DMS53 (cell line): Measurements from ENCODE around the gene IMPA2.

Experiments used
- DNase-seq: peaks from one replicate; lab custom pipeline; 2025; lab: John Stamatoyannopoulos, UW

IMPA2 gene

DNA sequence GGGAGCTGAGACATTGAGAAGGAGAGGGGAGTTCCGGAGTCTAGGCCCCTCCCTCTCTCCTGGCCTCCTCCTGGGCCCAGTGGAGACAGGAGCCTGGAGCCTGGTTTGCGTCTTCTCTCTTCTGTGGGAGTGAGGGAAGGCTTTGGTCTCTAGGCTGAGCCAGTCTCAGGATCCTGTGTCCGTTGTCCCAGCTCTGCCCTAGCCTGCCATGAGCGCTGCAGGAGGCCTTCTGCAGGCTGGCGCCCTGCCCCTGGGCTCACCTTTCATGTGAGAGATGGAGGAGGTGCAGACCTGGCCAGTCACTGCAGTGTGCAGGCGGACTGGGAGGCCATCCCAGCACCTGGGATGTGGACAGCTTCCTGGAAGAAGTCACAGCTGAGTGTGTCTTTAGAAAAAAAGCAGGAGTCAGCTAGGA is 8.7 kb downstream of the IMPA2 start:
- peak; percentile 86 for DNase-seq

DNA sequence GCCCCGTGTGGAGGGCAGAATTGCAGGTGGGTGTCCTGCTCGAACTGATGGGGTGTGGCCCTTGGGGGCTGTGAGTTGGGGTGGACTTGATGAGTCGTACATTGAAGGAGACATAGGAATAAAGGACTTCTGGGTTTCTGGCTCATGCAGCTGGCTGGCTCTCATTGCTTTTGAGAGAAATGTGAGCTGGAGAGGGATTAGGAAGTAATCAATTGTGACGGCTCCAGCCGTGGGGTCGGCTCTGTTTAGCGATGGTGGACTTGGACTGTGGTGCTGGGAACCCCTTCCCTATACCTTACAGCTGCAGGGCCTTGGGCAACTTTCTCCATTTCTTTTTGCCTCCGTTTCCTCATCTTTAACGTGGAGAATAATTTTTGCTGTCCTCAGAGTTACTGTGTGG is 9.2 kb downstream of the IMPA2 start:
- DNase-seq: peak; percentile 43

DNA sequence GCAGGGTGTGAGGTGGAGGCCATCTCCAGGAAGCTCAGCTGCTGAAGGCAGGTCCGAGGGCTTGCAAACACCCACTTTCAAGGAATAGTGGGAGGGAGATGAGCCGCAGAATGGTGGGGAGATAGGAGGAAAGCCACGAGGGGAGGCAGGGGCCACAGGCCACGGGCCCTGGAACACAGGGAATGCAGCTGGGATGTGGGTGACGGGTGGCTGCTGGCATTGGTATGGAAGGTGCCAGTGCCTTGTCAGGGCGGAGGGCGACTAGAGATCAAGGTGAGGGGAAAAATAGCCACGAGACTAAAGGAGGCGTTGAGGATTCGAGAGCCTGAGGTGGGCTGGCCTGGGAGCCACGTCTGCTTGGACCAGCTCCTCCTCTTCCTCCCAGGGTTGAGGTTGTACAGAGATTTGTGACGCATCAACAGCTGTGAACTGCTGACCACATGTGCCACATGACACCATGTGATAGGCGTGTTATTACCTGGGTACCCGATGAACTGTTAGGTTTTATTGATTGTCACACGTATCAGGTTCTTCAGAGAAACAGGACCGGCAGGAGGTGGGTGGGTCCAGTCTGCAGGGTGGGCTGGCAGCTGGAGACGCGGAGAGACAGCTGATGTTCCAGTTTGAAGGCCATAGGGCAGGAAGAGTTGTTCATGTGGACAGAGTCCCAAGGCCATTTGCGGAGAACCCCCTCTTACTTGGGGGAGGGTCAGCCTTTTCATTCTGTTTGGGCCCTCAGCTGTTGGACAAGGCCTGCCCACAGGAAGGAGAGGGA is 9.9 kb downstream of the IMPA2 start:
- no peak for DNase-seq

DNA sequence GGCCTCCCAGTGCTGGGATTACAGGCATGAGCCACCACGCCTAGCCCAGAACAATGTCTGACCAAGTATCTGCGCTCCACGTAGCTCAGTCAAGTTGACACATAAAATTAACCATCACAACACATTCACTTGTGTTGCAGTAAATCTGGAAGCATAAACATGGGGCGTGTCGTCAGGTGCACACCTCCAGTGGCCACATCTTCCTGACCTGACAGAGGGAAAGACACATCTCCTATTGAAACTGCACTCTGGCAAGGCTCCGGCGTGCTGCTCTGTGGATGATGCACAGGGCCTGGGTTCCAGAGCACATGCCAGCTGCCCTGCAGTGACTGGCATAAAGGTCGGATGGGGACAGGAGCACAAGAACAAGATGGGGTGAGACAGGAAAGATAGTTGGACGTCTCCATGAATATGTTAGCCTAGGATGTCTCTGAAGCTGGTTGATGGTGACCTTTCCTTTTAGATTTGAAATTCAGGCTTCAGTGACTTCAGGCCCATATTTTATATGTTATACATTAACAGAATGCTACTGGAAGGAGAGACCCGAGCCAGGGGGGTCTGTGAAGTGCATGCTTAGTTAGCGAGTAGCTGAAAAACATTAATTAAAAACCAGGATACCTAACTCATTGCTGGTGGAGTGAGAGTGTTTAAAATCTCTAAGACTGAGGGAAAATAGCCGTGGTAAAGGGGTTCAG is 10.9 kb downstream of the IMPA2 start:
- DNase-seq: no peak

DNA sequence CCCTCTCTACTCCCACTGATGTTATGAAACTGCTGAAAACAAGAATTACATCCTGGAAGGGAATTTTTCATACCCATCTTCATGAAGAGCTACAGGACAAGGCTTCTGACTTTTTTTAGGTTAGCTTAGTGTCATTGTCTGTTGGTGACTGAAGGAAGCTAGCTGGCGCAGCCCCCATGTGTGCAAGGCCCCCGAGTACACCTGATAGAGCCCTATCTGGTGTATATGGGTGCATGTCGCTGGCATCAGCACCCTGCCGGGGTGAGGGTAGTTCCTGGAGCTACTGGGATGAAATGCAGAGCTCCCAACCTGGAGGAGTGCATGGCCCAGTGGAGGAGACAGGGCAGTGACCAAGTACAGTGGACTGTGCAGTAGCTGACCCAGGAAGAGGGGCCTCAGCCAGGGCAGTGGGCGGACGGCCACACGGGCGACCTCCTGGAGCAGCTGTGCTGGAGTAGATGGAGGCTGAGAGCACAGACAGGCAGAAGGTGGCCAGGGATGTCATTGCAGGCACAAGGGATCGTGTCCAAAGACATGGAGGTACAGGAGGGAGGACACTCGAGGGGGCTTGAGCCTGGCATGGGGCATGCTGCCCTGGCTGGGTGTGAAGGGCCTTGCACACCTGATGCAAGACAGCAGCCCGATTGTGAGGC is 12.1 kb downstream of the IMPA2 start:
- no peak for DNase-seq

DNA sequence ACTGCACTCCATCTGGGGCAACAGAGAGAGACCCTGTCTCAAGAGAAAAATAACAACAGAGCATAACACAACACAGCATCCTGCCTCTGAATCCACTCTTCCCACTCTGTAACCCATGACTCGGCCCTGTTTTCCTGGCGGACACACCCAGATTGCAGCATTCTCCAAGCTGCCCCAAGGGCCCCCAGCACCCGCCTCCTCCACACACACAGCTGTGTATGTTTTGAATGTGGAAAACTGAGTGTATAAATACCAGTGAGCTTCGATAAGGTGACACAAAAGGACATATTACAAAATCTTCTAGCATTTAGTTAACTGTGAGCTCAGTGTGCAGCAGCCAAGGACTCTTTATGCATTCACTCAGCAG is 13.0 kb downstream of the IMPA2 start:
- peak; percentile 82 for DNase-seq

DNA sequence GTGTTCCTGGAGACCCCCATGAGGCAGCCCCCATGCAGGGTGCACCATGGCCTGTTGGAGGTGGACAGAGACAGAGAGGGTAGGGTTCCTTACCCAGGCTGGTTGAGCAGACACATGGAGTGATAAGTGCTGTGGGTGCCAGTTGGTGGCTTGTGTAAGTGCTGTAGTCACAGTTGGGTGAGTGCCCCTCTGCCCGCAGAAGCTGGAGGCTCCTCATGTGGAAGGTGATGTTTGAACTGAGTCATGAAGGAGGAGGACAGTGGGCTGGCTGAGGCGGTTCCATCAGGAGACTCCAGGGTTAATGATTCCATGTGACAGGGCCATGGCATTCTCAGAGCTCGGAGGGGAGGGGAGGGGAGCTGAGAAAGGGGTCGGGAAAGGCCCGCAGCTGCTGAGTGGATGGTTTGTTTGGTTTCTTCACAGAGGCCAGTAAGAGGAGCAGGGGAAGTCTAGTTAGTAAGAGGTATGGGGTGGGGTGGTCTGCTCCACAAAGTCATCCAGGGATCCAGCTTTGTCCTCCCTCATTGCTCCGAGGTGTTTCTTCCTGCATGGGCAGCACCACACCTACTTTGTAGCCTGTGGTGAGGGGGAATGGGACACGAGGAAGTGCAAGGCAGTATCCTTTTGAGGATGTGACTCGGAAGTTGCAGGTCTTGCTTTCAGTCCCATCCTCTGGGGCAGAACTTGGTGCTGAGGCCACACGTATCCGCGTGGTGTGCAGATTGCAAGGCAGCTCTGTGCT is 13.6 kb downstream of the IMPA2 start:
- peak; percentile 95 for DNase-seq

DNA sequence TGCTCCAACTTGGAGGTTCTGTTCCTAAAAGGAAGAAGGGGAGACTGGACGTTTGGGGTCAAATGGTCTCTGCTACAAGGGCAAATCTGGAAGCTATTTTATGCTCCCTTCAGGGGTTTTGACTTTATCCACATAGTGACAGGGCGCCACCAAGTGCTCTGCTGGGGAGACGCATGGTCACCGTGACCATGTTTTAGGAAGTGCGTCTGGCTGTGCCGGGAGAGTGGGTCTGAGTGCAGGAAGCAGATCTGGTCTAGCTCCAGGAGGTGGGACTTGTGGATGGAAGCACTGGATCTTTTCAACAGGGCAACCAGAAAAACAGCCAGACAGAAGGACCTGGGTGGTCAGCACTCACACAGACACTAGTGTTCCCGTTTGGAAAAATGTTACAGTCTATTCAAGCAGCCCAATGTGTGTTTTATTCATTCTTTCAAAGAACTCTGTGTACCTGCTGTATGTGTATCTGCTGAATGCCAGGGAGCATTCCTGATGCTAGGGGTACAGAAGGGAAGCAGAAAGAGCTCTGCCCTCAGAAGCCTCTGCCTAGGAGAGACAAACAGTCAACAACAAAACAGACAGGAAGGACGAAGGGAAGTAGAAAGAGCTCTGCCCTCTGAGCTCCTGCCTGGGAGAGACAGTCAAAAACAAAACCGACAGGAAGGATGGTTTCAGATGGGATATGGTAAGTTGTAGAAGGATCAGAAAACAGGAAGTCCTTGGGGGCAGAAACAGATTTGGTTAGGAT is 14.3 kb downstream of the IMPA2 start:
- peak; percentile 95 for DNase-seq

DNA sequence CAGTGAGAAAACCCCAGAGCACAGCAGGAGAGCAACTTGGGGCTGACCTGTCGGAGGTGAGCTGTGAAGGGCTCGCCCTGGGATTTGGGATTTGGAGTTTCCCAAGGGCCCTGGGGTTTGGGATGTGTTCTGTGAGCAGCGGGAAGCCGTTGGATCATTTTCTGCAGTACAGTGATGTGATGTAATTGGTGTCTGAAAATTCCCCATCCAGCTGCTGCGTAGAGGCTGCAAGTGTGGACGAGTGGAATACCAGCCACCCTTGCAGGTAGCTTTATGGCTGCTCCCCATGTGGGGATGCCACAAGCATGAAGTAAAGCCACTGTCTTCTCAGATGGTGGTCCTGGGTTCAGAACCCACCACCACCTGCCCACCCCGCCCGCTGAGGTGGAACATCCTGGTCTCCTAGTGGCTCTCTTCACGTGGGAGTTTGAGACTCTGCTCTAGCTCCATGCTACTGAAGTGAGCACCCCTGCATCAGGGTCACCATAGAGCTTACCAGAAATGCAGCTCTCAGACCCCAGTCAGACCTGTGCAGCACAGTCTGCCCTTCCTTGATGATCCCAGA is 15.0 kb downstream of the IMPA2 start:
- DNase-seq: no peak

DNA sequence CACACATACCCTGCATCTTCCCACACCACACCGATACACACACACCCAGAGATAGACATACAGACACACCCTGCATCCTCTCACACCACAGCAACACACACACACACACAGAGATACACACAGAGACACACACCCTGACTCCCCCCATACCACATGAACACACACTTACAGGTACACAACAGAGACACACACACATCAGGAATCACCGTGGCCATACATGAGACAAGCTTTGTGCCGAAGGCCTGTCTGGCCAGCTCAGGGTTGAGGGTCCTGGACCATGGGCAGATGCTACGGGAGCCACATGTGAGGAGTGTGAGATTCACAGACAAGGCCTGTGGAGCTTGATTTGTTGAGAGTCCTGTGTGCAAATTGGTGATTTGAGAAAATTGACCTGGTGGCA is 15.6 kb downstream of the IMPA2 start:
- no peak for DNase-seq

DNA sequence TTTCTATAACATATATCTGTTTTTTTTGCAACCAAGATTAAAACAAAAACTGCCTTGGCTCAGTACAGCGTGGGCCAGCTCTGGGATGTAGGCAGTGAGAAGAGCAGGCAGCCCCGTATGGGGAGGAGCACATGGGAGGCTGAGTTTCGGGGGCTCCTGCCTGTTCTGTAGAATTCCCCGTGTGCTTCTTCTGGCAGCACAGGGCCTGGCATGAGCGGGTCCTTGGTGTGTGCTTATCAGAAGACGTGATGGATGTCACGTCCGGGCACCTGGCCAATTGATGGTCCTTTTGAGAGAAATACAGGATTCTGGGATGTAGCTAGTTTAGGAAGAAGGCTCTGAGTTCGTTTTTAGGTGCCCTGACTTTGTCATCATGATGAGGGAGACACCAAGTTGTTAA is 16.2 kb downstream of the IMPA2 start:
- no peak for DNase-seq

DNA sequence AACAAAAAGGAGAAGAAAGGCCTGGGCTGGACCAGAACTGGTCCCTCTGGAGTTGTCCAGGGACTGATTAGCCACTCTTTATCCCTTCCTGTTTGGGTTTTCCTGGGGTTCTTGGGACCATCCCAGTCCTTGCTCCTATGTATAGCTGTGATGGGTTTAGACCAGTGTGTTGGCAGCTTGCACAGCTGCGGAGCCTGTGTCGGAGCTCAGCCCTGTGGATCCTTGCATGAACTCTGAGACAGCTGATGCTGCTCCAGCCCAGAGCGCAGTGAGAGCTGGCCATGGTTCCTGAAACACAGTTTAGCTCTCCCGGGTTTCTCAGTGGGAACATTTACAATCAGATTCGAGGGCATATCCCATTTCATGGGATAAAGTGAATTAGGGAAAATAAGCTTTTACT is 16.9 kb downstream of the IMPA2 start:
- no peak for DNase-seq

DNA sequence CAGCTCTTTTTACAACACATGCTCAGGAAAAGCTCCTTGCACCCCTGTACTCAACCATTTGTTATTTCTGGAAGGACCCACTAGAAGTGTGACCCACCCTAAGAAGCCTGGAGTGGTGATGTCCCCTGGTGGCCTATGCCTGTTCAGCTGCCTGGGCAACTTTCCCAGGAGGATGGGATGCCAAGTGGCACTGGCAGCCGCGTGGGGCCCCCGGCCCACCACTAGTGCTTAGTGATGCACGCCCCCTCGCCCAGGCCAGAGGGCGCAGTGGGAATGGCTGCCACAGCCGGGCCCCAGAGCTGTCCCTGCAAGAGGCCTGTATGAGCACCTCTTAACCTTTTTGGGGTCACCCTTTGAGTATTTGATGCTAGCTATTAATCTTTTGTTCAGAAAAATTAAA is 18.1 kb downstream of the IMPA2 start:
- DNase-seq: no peak

DNA sequence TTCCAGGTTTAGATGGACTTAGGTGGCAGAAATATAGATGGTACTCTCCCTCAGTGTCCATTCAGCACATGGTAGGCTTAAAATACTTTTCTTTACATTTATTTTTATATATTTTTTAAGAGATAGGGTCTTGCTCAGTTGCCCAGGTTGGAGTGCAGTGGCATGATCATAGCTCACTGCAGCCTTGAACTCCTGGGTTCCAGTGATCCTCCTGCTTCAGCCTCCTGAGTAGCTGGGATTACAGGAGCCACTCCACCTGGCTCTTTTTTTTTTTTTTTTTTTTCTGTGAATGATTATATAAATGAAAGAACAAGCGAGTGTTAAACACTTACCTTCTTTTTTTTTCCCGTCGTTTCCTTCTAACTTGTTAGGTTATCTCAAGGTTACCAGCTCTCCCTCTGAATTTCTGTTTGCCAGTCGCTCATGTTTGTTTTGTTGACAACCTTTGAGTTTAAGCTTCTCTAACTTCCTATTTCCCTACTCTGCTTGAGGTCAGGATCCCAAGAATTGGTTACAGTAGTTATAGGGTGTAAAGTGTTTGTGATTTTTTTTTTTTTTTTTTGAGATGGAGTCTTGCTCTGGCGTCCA is 18.9 kb downstream of the IMPA2 start:
- peak; percentile 44 for DNase-seq

DNA sequence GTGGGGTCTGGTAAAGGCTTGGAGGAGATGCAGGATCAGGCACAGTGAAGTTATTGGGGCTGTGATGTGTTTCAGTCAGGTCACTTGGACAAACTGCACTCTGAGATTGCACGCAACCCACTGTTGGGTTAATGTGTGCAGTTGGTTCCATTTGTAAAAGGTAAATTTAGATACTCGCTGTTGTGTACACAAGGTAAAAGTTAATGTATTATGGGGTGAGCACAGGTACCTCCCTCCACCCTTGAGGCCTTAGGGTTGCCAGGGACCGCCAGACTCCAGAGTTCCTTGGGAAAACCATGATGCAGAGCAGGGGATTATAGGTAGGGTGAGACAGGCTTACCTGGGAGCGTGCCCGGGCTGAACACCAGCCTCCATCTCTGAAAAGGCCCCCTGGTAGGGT is 20.1 kb downstream of the IMPA2 start:
- DNase-seq: no peak

DNA sequence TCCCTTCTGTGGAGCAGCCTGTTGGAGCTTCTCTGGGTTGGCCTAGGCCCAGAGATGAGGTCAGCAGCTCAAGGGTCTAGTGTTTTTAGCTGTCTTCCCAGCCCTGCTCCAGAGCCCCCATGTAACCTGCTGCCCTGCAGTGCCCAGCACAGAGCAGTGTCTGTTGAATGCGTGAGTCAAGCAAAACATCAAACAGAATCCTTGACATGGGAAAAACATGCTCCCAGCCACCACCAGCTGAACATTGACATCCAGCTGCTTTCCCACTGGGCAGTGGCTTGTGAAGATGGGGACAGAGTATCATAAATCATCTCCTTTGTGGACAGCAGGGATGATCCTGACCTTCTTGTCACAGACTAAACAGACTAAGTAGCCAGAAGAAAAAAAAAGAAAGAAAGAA is 22.6 kb downstream of the IMPA2 start:
- no peak for DNase-seq

DNA sequence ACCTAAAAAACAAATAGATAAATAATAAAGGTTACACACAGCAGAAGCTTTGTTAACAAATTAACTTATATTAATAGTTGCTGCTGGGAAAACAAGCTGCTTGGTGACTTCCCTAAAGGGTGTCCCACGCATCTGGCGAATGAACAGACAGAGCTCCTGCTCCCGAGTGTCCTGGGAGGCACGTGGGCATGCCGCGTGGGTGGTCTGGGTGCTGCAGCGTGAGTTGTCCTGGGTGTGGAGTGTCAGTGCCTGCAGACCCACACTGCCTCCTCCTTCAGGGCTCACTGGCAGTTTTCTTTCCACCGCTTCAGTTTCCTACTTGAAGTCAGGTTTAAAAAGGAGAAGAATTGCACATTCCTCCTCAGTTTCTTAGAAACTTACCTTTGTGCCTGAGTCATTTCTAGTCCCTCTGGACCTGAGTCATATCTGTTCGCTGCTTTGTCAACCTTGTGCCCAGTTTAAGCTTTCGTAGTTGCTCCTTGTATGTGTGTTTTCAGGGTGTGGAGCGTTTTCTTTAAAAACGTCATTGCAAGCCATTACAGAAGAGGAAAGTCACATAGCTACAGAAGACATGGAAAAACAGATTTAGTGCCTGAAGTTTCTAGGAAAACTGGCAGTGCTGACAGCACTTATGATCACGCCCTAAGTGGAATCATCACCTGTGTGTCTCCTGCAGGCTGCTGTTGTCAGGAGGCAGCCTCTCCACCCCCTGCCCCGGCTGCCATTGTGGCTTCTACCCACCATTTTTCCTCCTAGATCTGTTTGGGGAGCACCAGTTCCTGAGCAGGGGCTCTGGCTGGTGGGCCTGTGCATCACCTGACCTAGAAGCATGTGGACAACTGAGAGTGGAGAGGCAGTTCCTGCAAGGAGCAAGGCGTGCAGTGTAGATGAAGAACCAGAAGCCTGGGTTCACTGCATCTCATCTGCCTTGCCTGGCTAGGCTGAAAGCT is 24.5 kb downstream of the IMPA2 start:
- DNase-seq: no peak

DNA sequence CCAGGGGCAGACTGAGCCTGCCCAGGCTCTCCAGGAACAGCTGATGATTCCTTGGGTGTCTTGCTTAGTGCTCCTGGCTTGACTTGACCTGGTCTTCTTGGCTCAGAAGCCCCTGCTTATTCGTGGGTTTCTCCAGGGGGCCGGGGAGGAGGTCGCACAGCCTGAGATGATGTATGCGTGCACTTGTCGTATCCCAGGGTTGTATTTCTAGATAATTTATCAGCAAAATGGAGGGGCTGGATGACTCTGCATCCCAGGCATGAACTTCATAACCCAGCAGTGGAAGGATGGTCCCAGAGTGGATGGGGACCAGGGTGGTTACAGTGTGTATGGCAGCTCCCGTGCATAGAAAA is 25.2 kb downstream of the IMPA2 start:
- no peak for DNase-seq

DNA sequence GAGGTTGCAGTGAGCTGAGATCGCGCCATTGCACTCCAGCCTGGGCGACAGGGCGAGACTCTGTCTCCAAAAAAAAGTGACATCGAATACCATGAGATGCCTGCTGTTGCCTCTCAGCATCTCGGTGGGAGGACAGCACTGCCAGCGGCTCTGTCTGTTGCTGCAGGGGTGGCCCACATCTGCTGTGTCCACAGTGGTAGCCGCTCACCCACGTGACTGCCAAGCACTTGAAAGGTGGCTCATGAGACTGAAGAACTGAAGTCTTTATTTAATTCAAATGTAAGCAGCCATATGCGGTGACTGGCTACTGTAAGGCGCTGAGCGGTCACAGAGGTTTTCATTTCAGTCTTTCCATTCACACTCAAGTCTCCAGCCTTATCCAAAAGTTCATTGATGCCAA is 25.8 kb downstream of the IMPA2 start:
- DNase-seq: no peak

DNA sequence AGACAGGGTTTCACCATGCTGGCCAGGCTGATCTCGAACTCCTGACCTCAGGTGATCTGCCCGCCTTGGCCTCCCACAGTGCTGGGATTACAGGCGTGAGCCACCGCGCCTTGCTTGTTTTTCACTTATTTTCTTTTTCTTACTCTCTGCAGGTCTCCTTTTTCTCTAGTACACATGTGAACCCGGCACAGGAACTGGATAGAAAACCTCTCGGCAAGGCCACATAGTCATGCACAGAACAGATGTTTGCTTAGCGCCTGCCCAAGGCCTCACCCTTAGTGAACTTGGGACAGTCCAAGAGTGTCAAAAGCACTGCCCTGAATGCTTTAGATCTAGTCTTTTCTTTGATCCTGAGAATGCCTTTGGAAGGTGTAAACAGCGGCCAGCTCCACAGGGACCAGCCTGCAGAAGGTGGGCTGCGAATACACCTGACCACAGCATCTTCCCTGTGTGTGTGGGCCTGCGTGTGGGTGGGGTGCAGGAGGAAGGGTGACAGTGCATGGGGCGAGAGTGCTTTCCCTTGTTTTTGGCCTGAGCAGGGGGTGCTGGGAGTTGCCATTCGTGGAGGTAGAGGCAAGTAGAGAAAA is 27.0 kb downstream of the IMPA2 start:
- DNase-seq: no peak
